Suprapubic skin (tissue), 4 donors: Measurements from ENCODE around the gene KIF16B. TPM values are rescaled to one million over a fixed set of nuclear protein-coding genes. Genes with fewer than 3 reads are reported as not detected.

Source experiments
- DNase-seq, 2 donors: peaks; one replicate each; pipeline ENCODE4 v3.0.0-alpha.2; 2019; ENCODE audit warnings: low spot score in 2 of 2
- H3K27ac ChIP-seq: fragments of 200-600 bp; sonication (generic); one replicate; pipeline ENCODE4 v1.5.1; 2019
- H3K27me3 ChIP-seq: fragments of 200-600 bp; sonication (generic); one replicate; pipeline ENCODE4 v1.5.1; 2019
- H3K36me3 ChIP-seq: fragments of 200-600 bp; sonication (generic); one replicate; pipeline ENCODE4 v1.5.1; 2019
- H3K4me1 ChIP-seq: fragments of 200-600 bp; sonication (generic); one replicate; pipeline ENCODE4 v1.5.1; 2019
- H3K4me3 ChIP-seq: fragments of 200-600 bp; sonication (generic); one replicate; pipeline ENCODE4 v1.5.1; 2019; ENCODE audit warnings: mild to moderate bottlenecking
- H3K9me3 ChIP-seq: fragments of 200-600 bp; sonication (generic); one replicate; pipeline ENCODE4 v1.5.1; 2019
- EP300 ChIP-seq: sonication (generic); formaldehyde crosslinking; IDR thresholded peaks from one replicate; pipeline ENCODE4 v1.6.1; 2017; ENCODE audit warnings: antibody characterized with exemption
- POLR2A ChIP-seq, 2 donors: fragments of 450-650 bp; IDR thresholded peaks; one replicate each; pipeline ENCODE4 v1.6.1; 2017; ENCODE audit warnings: antibody characterized with exemption in 2 of 2, mild to moderate bottlenecking in 2 of 2, moderate library complexity in 2 of 2
- POLR2AphosphoS5 ChIP-seq, 3 donors: sonication (generic); formaldehyde crosslinking; IDR thresholded peaks; one replicate each; pipeline ENCODE4 v1.6.1; 2017; ENCODE audit warnings: antibody characterized with exemption in 3 of 3
- WGBS: methylation state at CpG from one replicate; pipeline ENCODE4 v1.1.5; 2018; 5-methylcytosine and 5-hydroxymethylcytosine counted together
- total RNA-seq, 4 donors: library from RNA; depleted of rRNA; stranded (reverse); fragments of >200 nt; gene quantifications; one replicate each; pipeline ENCODE4 v1.1.0, GENCODE V29; 2016
- TF ChIP-seq, protein P1 (sequence below), 2 donors: fragments of 200-600 bp in 1 of 2; fragments of 450-650 bp in 1 of 2; sonication (generic) in 1 of 2; IDR thresholded peaks; one replicate each; pipeline ENCODE4 v1.5.1; 2016 to 2019; ENCODE audit warnings: antibody characterized with exemption in 2 of 2, mild to moderate bottlenecking in 1 of 2, moderate library complexity in 1 of 2

The KIF16B gene
- total RNA-seq, 4 donors from 2014 or later, result 23.7 to 64.0 (median 38.2) TPM

DNA sequence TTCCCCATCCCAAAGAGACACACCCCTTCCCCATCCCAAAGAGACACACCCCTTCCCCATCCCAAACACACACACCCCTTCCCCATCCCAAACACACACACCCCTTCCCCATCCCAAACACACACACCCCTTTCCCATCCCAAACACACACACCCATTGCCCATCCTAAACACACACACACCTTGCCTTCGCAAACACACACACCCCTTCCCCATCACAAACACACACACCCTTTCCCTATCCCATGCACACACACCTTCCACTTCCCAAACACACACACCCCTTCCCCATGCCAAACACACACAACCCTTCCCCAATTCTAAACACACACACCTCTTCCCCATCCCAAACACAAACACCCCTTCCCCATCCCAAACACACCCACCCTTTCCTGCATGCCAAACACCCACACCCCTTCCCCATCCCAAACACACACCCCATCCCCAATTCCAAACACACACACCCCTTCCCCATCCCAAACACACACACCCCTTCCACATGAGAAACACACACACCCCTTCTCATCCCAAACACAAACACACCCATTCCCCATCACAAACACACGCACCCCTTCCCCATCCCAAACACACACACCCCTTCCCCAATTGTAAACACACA, 315.3 kb downstream of the KIF16B start:
- TF ChIP-seq, protein P1, sequence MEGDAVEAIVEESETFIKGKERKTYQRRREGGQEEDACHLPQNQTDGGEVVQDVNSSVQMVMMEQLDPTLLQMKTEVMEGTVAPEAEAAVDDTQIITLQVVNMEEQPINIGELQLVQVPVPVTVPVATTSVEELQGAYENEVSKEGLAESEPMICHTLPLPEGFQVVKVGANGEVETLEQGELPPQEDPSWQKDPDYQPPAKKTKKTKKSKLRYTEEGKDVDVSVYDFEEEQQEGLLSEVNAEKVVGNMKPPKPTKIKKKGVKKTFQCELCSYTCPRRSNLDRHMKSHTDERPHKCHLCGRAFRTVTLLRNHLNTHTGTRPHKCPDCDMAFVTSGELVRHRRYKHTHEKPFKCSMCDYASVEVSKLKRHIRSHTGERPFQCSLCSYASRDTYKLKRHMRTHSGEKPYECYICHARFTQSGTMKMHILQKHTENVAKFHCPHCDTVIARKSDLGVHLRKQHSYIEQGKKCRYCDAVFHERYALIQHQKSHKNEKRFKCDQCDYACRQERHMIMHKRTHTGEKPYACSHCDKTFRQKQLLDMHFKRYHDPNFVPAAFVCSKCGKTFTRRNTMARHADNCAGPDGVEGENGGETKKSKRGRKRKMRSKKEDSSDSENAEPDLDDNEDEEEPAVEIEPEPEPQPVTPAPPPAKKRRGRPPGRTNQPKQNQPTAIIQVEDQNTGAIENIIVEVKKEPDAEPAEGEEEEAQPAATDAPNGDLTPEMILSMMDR (IDR thresholded peaks at IDR 0.05), result no peak
- no peak for TF ChIP-seq EP300
- TF ChIP-seq POLR2A (IDR thresholded peaks at IDR 0.05), result no peak
- Histone ChIP-seq H3K4me3 (no peak overlapping the region), H3K36me3 (no peaks in the 10 kb centered on the region), H3K4me1 (no peaks in the 10 kb centered on the region), H3K9me3 (no peaks in the 10 kb centered on the region), H3K27me3 (no peaks in the 10 kb centered on the region), H3K27ac (no peak overlapping the region)
- WGBS, result 77% methylated on average over 2 of the region's 2 CpGs
- DNase-seq, result no peak

DNA sequence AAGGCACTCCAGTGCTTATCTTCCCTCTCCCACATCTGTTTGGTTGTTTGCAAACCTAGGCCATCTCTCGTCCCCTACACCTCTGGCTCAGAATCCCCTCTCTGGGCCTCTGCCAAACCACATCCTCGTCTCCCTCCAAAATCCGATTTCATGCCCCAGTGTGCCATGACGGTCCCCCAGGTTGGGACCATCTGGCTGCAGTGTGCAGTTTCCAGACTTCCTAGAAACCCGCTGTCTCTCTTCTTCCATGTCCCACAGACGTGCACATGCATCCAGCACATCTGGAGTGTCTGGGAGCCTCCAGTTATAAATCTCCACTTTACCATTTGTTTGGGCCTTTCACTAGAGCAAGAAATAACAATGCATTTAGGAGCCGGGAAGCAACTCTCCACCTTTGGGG, 316.2 kb downstream of the KIF16B start:
- TF ChIP-seq EP300 (no peak), POLR2A (IDR thresholded peaks at IDR 0.05) (no peak), POLR2AphosphoS5 (IDR thresholded peaks at IDR 0.05) (no peak)
- TF ChIP-seq, protein P1 (IDR thresholded peaks at IDR 0.05), result no peak
- no peak for DNase-seq
- WGBS, result 77% methylated on average over 7 of the region's 7 CpGs
- no peak overlapping the region for H3K4me3 ChIP-seq
- H3K27me3 ChIP-seq, result no peaks in the 10 kb centered on the region
- no peaks in the 10 kb centered on the region for H3K4me1 ChIP-seq
- H3K27ac ChIP-seq, result no peak overlapping the region
- no peaks in the 10 kb centered on the region for H3K36me3 ChIP-seq
- H3K9me3 ChIP-seq, result no peaks in the 10 kb centered on the region

DNA sequence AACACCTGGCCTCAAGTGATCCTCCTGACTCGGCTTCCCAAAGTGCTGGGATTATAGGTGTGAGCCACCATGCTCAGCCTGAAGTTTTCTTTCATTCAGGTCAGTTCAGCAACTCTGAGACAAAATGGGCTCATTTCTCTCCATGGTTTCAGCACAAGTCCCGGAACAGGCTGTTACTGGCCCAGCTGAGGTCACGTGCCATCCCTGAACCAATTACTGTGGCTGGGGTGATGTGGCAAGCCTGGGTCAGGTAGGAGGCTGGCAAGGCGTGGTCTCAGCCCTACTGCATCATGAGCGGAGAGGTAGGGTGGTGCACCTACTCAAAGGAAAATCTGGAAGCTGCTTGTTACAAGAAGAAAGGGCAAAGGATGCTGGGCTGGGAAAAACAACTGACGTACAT, 326.4 kb downstream of the KIF16B start:
- TF ChIP-seq POLR2AphosphoS5 (IDR thresholded peaks at IDR 0.05), result no peak
- no peak for TF ChIP-seq EP300
- no peak for TF ChIP-seq POLR2A (IDR thresholded peaks at IDR 0.05)
- TF ChIP-seq, protein P1 (IDR thresholded peaks at IDR 0.05), result no peak

DNA sequence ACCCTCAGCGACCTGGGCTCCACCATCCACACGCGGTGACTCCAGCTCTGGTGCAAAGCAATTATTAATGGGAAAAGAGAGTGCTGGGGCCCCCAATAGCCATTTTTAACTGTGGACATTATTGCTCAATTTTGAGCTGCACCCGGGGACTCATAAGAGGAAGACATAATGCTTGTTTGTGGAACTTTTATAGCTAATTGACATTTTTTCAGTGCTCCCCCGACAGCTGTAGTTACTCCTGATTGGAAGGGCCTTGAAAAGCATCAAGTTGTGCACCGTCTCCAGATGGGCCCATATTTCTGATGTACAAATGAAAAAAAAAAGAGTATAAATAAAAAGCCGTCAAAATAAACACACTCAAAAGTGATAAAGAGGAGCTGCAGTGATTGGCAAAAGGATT, 327.0 kb downstream of the KIF16B start:
- WGBS, result 89% methylated on average over 7 of the region's 7 CpGs
- no peaks in the 10 kb centered on the region for H3K36me3 ChIP-seq
- H3K4me1 ChIP-seq, result no peaks in the 10 kb centered on the region
- H3K27ac ChIP-seq, result no peak overlapping the region
- no peak for TF ChIP-seq POLR2AphosphoS5 (IDR thresholded peaks at IDR 0.05)
- no peak for TF ChIP-seq EP300
- no peak for TF ChIP-seq POLR2A (IDR thresholded peaks at IDR 0.05)
- TF ChIP-seq, protein P1 (IDR thresholded peaks at IDR 0.05), result no peak
- no peaks in the 10 kb centered on the region for H3K9me3 ChIP-seq
- no peaks in the 10 kb centered on the region for H3K27me3 ChIP-seq
- no peak overlapping the region for H3K4me3 ChIP-seq
- no peak for DNase-seq

More for the DNA sequence above, 326.4 kb downstream of the KIF16B start:
- Histone ChIP-seq H3K27ac (no peak overlapping the region), H3K36me3 (no peaks in the 10 kb centered on the region), H3K4me3 (no peak overlapping the region), H3K9me3 (no peaks in the 10 kb centered on the region), H3K27me3 (no peaks in the 10 kb centered on the region), H3K4me1 (no peaks in the 10 kb centered on the region)
- DNase-seq, result no peak
- WGBS, result 89% methylated on average over 6 of the region's 6 CpGs

DNA sequence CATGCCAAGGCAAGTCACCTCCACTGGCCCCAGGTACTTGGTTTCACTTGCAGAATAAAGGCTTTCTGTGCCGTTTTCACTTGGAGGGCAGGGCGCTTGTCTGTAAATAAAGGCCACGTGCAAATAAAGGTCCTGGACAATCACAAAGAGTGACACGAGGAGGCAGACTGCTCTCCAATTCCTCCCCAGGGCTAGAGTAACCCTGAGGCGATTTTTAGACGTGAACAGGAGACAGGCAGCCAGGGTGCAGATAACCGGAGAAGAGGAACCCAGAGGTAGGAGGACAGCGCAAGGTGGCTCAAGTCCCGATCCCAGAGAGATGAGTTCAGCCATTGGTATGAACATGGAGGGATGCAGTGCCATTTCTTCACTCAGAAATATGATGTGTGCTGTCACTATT, 327.4 kb downstream of the KIF16B start:
- H3K4me1 ChIP-seq, result no peaks in the 10 kb centered on the region
- TF ChIP-seq POLR2AphosphoS5 (IDR thresholded peaks at IDR 0.05) (no peak), POLR2A (IDR thresholded peaks at IDR 0.05) (no peak)
- TF ChIP-seq, protein P1 (IDR thresholded peaks at IDR 0.05), result no peak
- DNase-seq, result no peak
- H3K36me3 ChIP-seq, result no peaks in the 10 kb centered on the region
- no peak overlapping the region for H3K27ac ChIP-seq
- no peaks in the 10 kb centered on the region for H3K27me3 ChIP-seq
- H3K4me3 ChIP-seq, result no peak overlapping the region
- WGBS, result 64% methylated on average over 9 of the region's 9 CpGs
- H3K9me3 ChIP-seq, result no peaks in the 10 kb centered on the region
